OCI-LY7 (cell line): ENCODE data around the gene KRCC1. TPM values are rescaled to one million over a fixed set of nuclear protein-coding genes. Genes with fewer than 3 reads are reported as not detected.
A peak's percentile ranks its signal among the peaks of the same experiment; 100 is the strongest.

Experiments
- BruUV-seq: library from RNA; stranded (reverse); fragments of 400-500 nt; replicated peaks from 2 replicates; lab custom pipeline; 2021; lab: Mats Ljungman, UMichigan
- CTCF ChIA-PET: fragments of 300-600 bp; sonication (Branson Sonifier 250); formaldehyde crosslinking; loops from one replicate; lab custom pipeline; 2022; ENCODE audit warnings: antibody characterized with exemption; ENCODE audit not compliant: unreplicated experiment; lab: Charles Lee
- POLR2A ChIA-PET: fragments of 300-600 bp; sonication (Branson Sonifier 250); formaldehyde crosslinking; loops from one replicate; lab custom pipeline; 2022; ENCODE audit warnings: antibody characterized with exemption; lab: Charles Lee
- DNase-seq: peaks from one replicate; pipeline ENCODE4 v3.0.0-alpha.2; 2015; ENCODE audit warnings: low spot score
- H2AFZ ChIP-seq: fragments of 200-600 bp; sonication (generic), shearing (Covaris generic); 2 replicates; pipeline ENCODE4 v1.6.1; 2014; ENCODE audit warnings: mild to moderate bottlenecking, antibody characterized with exemption, low read length, moderate library complexity
- H3K27ac ChIP-seq: fragments of 200-600 bp; sonication (generic); 2 replicates; pipeline ENCODE4 v1.5.1; 2014; ENCODE audit warnings: mixed run types, low read depth, mild to moderate bottlenecking, moderate library complexity, low read length, inconsistent platforms; ENCODE audit not compliant: poor library complexity, severe bottlenecking
- H3K36me3 ChIP-seq: fragments of 200-600 bp; sonication (generic); 2 replicates; pipeline ENCODE4 v1.6.1; 2014; ENCODE audit warnings: mild to moderate bottlenecking, antibody characterized with exemption, low read length, moderate library complexity, mixed read lengths; ENCODE audit not compliant: insufficient read depth
- H3K4me1 ChIP-seq: fragments of 200-600 bp; sonication (generic); 2 replicates; pipeline ENCODE4 v1.5.1; 2014; ENCODE audit warnings: mild to moderate bottlenecking, low read length; ENCODE audit not compliant: insufficient read depth, poor library complexity, severe bottlenecking
- H3K4me2 ChIP-seq: fragments of 200-600 bp; sonication (generic); 2 replicates; pipeline ENCODE4 v1.6.1; 2014; ENCODE audit warnings: mild to moderate bottlenecking, low read length
- H3K4me3 ChIP-seq: fragments of 200-600 bp; sonication (generic); 2 replicates; pipeline ENCODE4 v1.5.1; 2014; ENCODE audit warnings: mild to moderate bottlenecking, low read depth, low read length; ENCODE audit not compliant: poor library complexity, severe bottlenecking
- H3K79me2 ChIP-seq: fragments of 200-600 bp; sonication (generic); 2 replicates; pipeline ENCODE4 v1.6.1; 2016; ENCODE audit warnings: low read depth, mild to moderate bottlenecking, low read length, moderate library complexity, mixed read lengths; ENCODE audit not compliant: insufficient read depth
- H3K9me2 ChIP-seq: fragments of 200-600 bp; sonication (generic); 2 replicates; pipeline ENCODE4 v1.6.1; 2016; ENCODE audit warnings: mild to moderate bottlenecking, low read length, mixed read lengths; ENCODE audit not compliant: insufficient read depth
- H3K9me3 ChIP-seq: fragments of 200-600 bp; sonication (generic); 2 replicates; pipeline ENCODE4 v1.6.1; 2014; ENCODE audit warnings: mild to moderate bottlenecking, mixed run types, low read length, mixed read lengths
- H4K20me1 ChIP-seq: fragments of 200-600 bp; sonication (generic); 2 replicates; pipeline ENCODE4 v1.6.1; 2014; ENCODE audit warnings: mild to moderate bottlenecking, antibody characterized with exemption, low read length, moderate library complexity, mixed read lengths; ENCODE audit not compliant: insufficient read depth
- EZH2phosphoT487 ChIP-seq: fragments of 200-600 bp; sonication (generic); IDR thresholded peaks from 2 replicates; pipeline ENCODE4 v1.6.1; 2018; ENCODE audit warnings: low read depth, borderline replicate concordance, mild to moderate bottlenecking, mixed run types, antibody characterized with exemption, low read length, moderate library complexity, mixed read lengths
- intact Hi-C: fragments of 100-400 bp; cut with micrococcal nuclease; formaldehyde crosslinking; loops from one replicate; pipeline ENCODE4 v1.10.0; 2022; ENCODE audit not compliant: unreplicated experiment
- total RNA-seq, 2 experiments: library from RNA; depleted of rRNA in 1 of 2; stranded (reverse); fragments of >200 nt in 1 of 2; shearing (Covaris generic) in 1 of 2; gene quantifications; 2 replicates each; pipeline ENCODE4 v1.2.3, GENCODE V29; 2014 to 2022
- TF ChIP-seq, protein P1 (sequence below): fragments of 200-600 bp; sonication (generic); conservative IDR thresholded peaks from 2 replicates; pipeline ENCODE4 v1.5.1; 2014; ENCODE audit warnings: mild to moderate bottlenecking, antibody characterized with exemption, low read length, moderate library complexity, mixed read lengths

KRCC1 gene
- total RNA-seq, 2 experiments from 2014 or later = 18.7 to 31.7 TPM

DNA sequence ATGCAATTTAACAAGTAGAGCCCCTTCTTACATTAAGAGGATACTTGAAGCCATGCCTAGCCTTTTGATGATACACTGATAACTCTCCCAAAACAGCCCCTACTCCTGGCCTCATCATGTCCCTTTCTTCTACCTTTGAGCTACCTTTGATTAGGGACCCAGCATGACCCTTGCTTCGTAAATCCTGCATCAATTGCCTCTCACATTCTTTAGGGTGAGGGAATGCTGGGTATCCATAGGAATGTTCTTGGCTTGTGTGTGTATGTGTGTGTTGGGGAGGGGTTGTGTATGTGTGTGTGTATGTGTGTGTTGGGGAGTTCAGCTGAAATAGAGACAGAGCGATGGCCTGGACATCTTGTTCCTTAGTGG is 5.3 kb upstream of the KRCC1 start:
- Histone ChIP-seq H3K27ac (no peak overlapping the region), H3K36me3 (no peaks in the 10 kb centered on the region), H4K20me1 (no peaks in the 10 kb centered on the region), H3K4me2 (no peak overlapping the region), H3K4me1 (peaks cover 7% of the 10 kb centered on the region), H3K9me2 (no peaks in the 10 kb centered on the region), H3K79me2 (no peaks in the 10 kb centered on the region), H3K4me3 (no peak overlapping the region), H3K9me3 (no peaks in the 10 kb centered on the region), H2AFZ (no peak overlapping the region)
- BruUV-seq = no TSS peak
- CTCF ChIA-PET = interaction anchor here (1.1 to 1.3 kb wide), 2 partner anchors 99 to 102 kb away, joined by 4 to 5 read pairs; no protein-coding TSS in a partner anchor
- intact Hi-C loops = loop anchor here (1.0 to 2.0 kb wide), 2 partner anchors 99 to 126 kb away; no protein-coding TSS in a partner anchor
- no peak for DNase-seq
- POLR2A ChIA-PET = interaction anchor here (0.8 to 1.7 kb wide), 3 partner anchors 29 to 102 kb away, joined by 3 to 7 read pairs (median 5); partner anchors contain the start of gene RNU2-63P
- TF ChIP-seq EZH2phosphoT487 = no peak
- TF ChIP-seq, protein P1, sequence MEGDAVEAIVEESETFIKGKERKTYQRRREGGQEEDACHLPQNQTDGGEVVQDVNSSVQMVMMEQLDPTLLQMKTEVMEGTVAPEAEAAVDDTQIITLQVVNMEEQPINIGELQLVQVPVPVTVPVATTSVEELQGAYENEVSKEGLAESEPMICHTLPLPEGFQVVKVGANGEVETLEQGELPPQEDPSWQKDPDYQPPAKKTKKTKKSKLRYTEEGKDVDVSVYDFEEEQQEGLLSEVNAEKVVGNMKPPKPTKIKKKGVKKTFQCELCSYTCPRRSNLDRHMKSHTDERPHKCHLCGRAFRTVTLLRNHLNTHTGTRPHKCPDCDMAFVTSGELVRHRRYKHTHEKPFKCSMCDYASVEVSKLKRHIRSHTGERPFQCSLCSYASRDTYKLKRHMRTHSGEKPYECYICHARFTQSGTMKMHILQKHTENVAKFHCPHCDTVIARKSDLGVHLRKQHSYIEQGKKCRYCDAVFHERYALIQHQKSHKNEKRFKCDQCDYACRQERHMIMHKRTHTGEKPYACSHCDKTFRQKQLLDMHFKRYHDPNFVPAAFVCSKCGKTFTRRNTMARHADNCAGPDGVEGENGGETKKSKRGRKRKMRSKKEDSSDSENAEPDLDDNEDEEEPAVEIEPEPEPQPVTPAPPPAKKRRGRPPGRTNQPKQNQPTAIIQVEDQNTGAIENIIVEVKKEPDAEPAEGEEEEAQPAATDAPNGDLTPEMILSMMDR = no peak

DNA sequence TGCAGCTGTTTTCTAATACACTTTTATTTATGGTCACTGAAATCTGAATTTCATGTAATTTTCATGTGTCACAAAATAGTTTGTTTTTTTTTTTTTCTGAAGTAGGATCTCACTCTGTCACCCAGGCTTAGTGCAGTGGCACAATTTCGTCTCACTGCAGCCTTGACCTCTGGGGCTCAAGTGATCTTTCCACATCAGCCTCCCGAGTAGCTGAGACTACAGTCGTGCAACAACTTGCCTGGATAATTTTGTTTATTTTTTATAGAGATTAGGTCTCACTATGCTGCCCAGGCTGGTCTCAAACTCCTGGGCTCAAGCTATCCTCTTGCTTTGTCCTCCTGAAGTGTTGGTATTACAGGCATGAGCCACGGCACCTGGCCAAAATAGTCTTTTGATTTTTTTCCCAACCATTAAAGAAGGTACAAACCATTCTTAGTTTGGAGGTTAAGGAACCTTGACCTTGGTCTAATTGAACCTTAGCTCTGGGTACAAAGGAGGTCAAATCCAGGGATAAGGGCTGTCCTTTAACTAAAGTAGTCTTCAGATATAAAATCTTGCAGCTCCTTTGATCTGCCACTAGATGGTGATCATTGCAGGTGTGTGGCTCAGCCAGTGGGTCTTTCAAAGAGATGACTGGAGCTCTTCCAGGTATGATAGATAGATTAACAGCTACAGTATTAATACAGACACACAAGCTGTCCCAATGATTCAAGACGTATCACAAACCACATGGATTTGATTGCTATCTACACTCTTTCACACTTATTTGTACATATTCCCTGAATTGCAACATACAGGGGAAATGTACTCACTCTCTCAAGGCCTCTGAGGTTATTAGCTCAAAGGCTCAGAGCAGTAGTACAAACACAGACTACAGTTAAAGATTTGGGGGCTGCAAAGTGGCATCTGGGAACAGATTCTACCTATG is 4.7 kb upstream of the KRCC1 start:
- no peak for TF ChIP-seq EZH2phosphoT487
- TF ChIP-seq, protein P1 = peak; percentile 88
- POLR2A ChIA-PET = interaction anchor here (0.6 to 1.7 kb wide), 3 partner anchors 28 to 44 kb away, joined by 3 to 7 read pairs (median 3); partner anchors contain the start of gene RNU2-63P
- no peak overlapping the region for H3K27ac ChIP-seq
- peak; percentile 68 for DNase-seq
- H3K9me2 ChIP-seq = no peaks in the 10 kb centered on the region
- 0 out of 2 replicates have a peak, but pooled peaks cover under 1% of the 10 kb centered on the region for H3K79me2 ChIP-seq
- H4K20me1 ChIP-seq = no peaks in the 10 kb centered on the region
- peaks cover 8% of the 10 kb centered on the region for H3K4me1 ChIP-seq
- no TSS peak for BruUV-seq
- H3K9me3 ChIP-seq = no peaks in the 10 kb centered on the region
- H3K4me2 ChIP-seq = no peak overlapping the region
- CTCF ChIA-PET = interaction anchor here (0.6 to 1.3 kb wide), 3 partner anchors 17 to 103 kb away, joined by 3 to 5 read pairs (median 4); no protein-coding TSS in a partner anchor
- H3K36me3 ChIP-seq = no peaks in the 10 kb centered on the region
- H2AFZ ChIP-seq = no peak overlapping the region
- intact Hi-C loops = loop anchor here (1.0 to 2.0 kb wide), 2 partner anchors 100 to 127 kb away; no protein-coding TSS in a partner anchor
- no peak overlapping the region for H3K4me3 ChIP-seq
